KG1 (cell line): ENCODE measurements around the gene GPR158.

Experiments used
- DNase-seq: peaks from one replicate; lab custom pipeline; 2025; lab: John Stamatoyannopoulos, UW

The GPR158 gene

GRCh38 chr10:25390733-25391132 is 215.9 kb downstream of the GPR158 start:
- no peak for DNase-seq

GRCh38 chr10:25392132-25392531 is 217.3 kb downstream of the GPR158 start:
- DNase-seq: no peak

GRCh38 chr10:25393621-25394020 is 218.8 kb downstream of the GPR158 start:
- DNase-seq: no peak

- no peak for DNase-seq
Observed at GRCh38 chr10:25398680-25399079, 223.9 kb downstream of the GPR158 start.

- no peak for DNase-seq
Observed at GRCh38 chr10:25405871-25406270, 231.1 kb downstream of the GPR158 start.

- DNase-seq: no peak
Observed at GRCh38 chr10:25417611-25418010, 242.8 kb downstream of the GPR158 start.

- no peak for DNase-seq
Observed at GRCh38 chr10:25425776-25426175, 251.0 kb downstream of the GPR158 start.

GRCh38 chr10:25436431-25436830 is 261.6 kb downstream of the GPR158 start:
- DNase-seq: no peak

- DNase-seq: no peak
Observed at GRCh38 chr10:25441270-25441669, 266.5 kb downstream of the GPR158 start.

- no peak for DNase-seq
Observed at GRCh38 chr10:25444266-25444665, 269.5 kb downstream of the GPR158 start.

GRCh38 chr10:25451401-25451800 is 276.6 kb downstream of the GPR158 start:
- no peak for DNase-seq

- no peak for DNase-seq
Observed at GRCh38 chr10:25453619-25454018, 278.8 kb downstream of the GPR158 start.

GRCh38 chr10:25455980-25456567 is 281.3 kb downstream of the GPR158 start:
- DNase-seq: no peak

GRCh38 chr10:25457552-25457951 is 282.8 kb downstream of the GPR158 start:
- no peak for DNase-seq

- DNase-seq: no peak
Observed at GRCh38 chr10:25465582-25466372, 291.0 kb downstream of the GPR158 start.

- DNase-seq: no peak
Observed at GRCh38 chr10:25467881-25468280, 293.1 kb downstream of the GPR158 start.

- DNase-seq: no peak
Observed at GRCh38 chr10:25481467-25481866, 306.7 kb downstream of the GPR158 start.

- no peak for DNase-seq
Observed at GRCh38 chr10:25483999-25484398, 309.2 kb downstream of the GPR158 start.

GRCh38 chr10:25487266-25487665 is 312.5 kb downstream of the GPR158 start:
- no peak for DNase-seq

- DNase-seq: no peak
Observed at GRCh38 chr10:25492040-25492439, 317.2 kb downstream of the GPR158 start.

- no peak for DNase-seq
Observed at GRCh38 chr10:25492680-25493079, 317.9 kb downstream of the GPR158 start.

- no peak for DNase-seq
Observed at GRCh38 chr10:25493122-25493893, 318.5 kb downstream of the GPR158 start.

GRCh38 chr10:25497246-25497645 is 322.4 kb downstream of the GPR158 start:
- no peak for DNase-seq
